Lower leg skin (tissue), 4 donors: ENCODE measurements around the gene ODAPH. TPM values are rescaled to one million over a fixed set of nuclear protein-coding genes. Genes with fewer than 3 reads are reported as not detected.

Source experiments
- total RNA-seq, 4 donors: library from RNA; depleted of rRNA; stranded (reverse); fragments of >200 nt; gene quantifications; one replicate each; pipeline ENCODE4 v1.1.0, GENCODE V29; 2016

Gene ODAPH
- total RNA-seq, 4 donors from 2014 or later: not detected

Other genes starting within 250 kb of the ODAPH start
- gene RCHY1, start 41.7 kb upstream of the ODAPH start, total RNA-seq: 10 to 100 TPM in 3 of 4 donors, 1 to 10 TPM in 1; 9.3 to 28.2 (median 16.8) TPM
- 10 to 100 TPM in 3 of 4 donors, 1 to 10 TPM in 1; 8.8 to 19.7 (median 11.6) TPM for gene THAP6, start 41.6 kb upstream of the ODAPH start, total RNA-seq
- gene CDKL2, start 74.5 kb downstream of the ODAPH start, total RNA-seq: 1 to 10 TPM in 2 of 4 donors, under 1 TPM in 2; 0.17 to 2.5 (median 0.95) TPM
- 10 to 100 TPM; 50.5 to 67.9 (median 57.2) TPM for gene G3BP2, start 117.3 kb downstream of the ODAPH start, total RNA-seq
- 10 to 100 TPM; 52.9 to 59.1 (median 57.6) TPM for gene USO1, start 168.5 kb downstream of the ODAPH start, total RNA-seq